Testis (tissue), 3 donors: ENCODE results near the gene AUH. TPM values are rescaled to one million over a fixed set of nuclear protein-coding genes. Genes with fewer than 3 reads are reported as not detected.

Experiments
- DNase-seq: peaks from one replicate; pipeline ENCODE4 v3.0.0-alpha.2; 2019
- H3K27ac ChIP-seq, 2 donors: fragments of 200-600 bp; sonication (generic); one replicate each; pipeline ENCODE4 v1.5.1; 2019
- H3K27me3 ChIP-seq: fragments of 200-600 bp; sonication (generic); one replicate; pipeline ENCODE4 v1.5.1; 2019
- H3K36me3 ChIP-seq: fragments of 200-600 bp; sonication (generic); one replicate; pipeline ENCODE4 v1.5.1; 2017; ENCODE audit warnings: low read depth; ENCODE audit errors: missing control alignments
- H3K4me1 ChIP-seq: fragments of 200-600 bp; sonication (generic); one replicate; pipeline ENCODE4 v1.5.1; 2019
- H3K4me3 ChIP-seq, 2 donors: fragments of 200-600 bp; sonication (generic); one replicate each; pipeline ENCODE4 v1.5.1; 2017 to 2019
- H3K9me3 ChIP-seq: fragments of 200-600 bp; sonication (generic); one replicate; pipeline ENCODE4 v1.5.1; 2017
- CTCF ChIP-seq, 3 experiments: fragments of 450-650 bp in 2 of 3; fragments of 200-600 bp in 1 of 3; sonication (generic) in 1 of 3; IDR thresholded peaks; one replicate each; pipeline ENCODE4 v1.5.1; 2016 to 2019; ENCODE audit warnings: antibody characterized with exemption in 3 of 3, mild to moderate bottlenecking in 2 of 3, moderate library complexity in 1 of 3
- POLR2A ChIP-seq: fragments of 450-650 bp; IDR thresholded peaks from one replicate; pipeline ENCODE4 v1.6.1; 2017; ENCODE audit warnings: antibody characterized with exemption, mild to moderate bottlenecking, moderate library complexity
- WGBS, 2 donors: methylation state at CpG; one replicate each; pipeline ENCODE4 v1.1.5; 2018; 5-methylcytosine and 5-hydroxymethylcytosine counted together
- intact Hi-C: fragments of 100-400 bp; cut with DNase I; formaldehyde crosslinking; loops from one replicate; pipeline ENCODE4 v1.15.1; 2023; ENCODE audit warnings: low total_unique reads
- polyA plus RNA-seq: library from polyadenylated mRNA; stranded (reverse); fragments of 350-450 nt; fragmentation: Illumina TruSeq; extraction: RNeasy Lipid Tissue Mini Kit (QIAGEN cat#74804); gene quantifications from one replicate; pipeline ENCODE4 v1.2.3, GENCODE V29; 2014; ENCODE audit warnings: low read depth, low replicate concordance; ENCODE audit not compliant: insufficient read depth
- total RNA-seq, 2 donors: library from RNA; depleted of rRNA; stranded (reverse); fragments of >200 nt; gene quantifications; one replicate each; pipeline ENCODE4 v1.2.3, GENCODE V29; 2016

Gene AUH
- total and polyA plus RNA-seq, 3 donors from 2014 or later, result 9.1 to 33.9 (median 31.7) TPM

- no peak for DNase-seq
- intact Hi-C loops, result no loop called here
These were observed 173.8 kb downstream of the AUH start for GRCh38 chr9:91187965-91188344.

GRCh38 chr9:91187311-91187964 lies 174.3 kb downstream of the AUH start:
- Histone ChIP-seq H3K27me3 (no peaks in the 10 kb centered on the region), H3K36me3 (no peaks in the 10 kb centered on the region), H3K4me1 (peaks cover 7% of the 10 kb centered on the region), H3K9me3 (no peaks in the 10 kb centered on the region), H3K4me3 (no peak overlapping the region), H3K27ac (no peak overlapping the region)
- 90 to 95% methylated on average over 10 to 11 of the region's 11 CpGs for WGBS, 2 donors
- no peak for DNase-seq
- no peak for TF ChIP-seq CTCF (IDR thresholded peaks at IDR 0.05)
- intact Hi-C loops, result no loop called here

More at GRCh38 chr9:91187965-91188344, 173.8 kb downstream of the AUH start:
- Histone ChIP-seq H3K27me3 (no peaks in the 10 kb centered on the region), H3K9me3 (no peaks in the 10 kb centered on the region), H3K36me3 (no peaks in the 10 kb centered on the region), H3K4me3 (no peak overlapping the region), H3K4me1 (peaks cover 10% of the 10 kb centered on the region), H3K27ac (no peak overlapping the region)
- TF ChIP-seq POLR2A (no peak), CTCF (IDR thresholded peaks at IDR 0.05) (no peak)
- WGBS, 2 donors, result 63 to 81% methylated on average over 2 of the region's 2 CpGs

GRCh38 chr9:91186632-91187108 lies 175.0 kb downstream of the AUH start:
- WGBS, 2 donors, result 80 to 93% methylated on average over 2 of the region's 2 CpGs
- intact Hi-C loops, result no loop called here
- H3K27ac ChIP-seq, result no peak overlapping the region
- no peak for DNase-seq
- H3K9me3 ChIP-seq, result no peaks in the 10 kb centered on the region
- H3K4me1 ChIP-seq, result no peaks in the 10 kb centered on the region
- H3K27me3 ChIP-seq, result no peaks in the 10 kb centered on the region
- no peak overlapping the region for H3K4me3 ChIP-seq
- no peaks in the 10 kb centered on the region for H3K36me3 ChIP-seq
- TF ChIP-seq CTCF (IDR thresholded peaks at IDR 0.05) (no peak), POLR2A (no peak)

GRCh38 chr9:91185193-91185886 lies 176.4 kb downstream of the AUH start:
- WGBS, 2 donors, result 88% methylated on average over 10 of the region's 10 CpGs
- Histone ChIP-seq H3K27ac (no peak overlapping the region), H3K4me3 (no peak overlapping the region), H3K4me1 (no peaks in the 10 kb centered on the region), H3K36me3 (no peaks in the 10 kb centered on the region), H3K9me3 (no peaks in the 10 kb centered on the region), H3K27me3 (no peaks in the 10 kb centered on the region)
- intact Hi-C loops, result no loop called here
- TF ChIP-seq CTCF (IDR thresholded peaks at IDR 0.05) (no peak), POLR2A (no peak)
- DNase-seq, result no peak
